HAP-1 (cell line): ENCODE data around the gene COA1.
A peak's percentile ranks its signal among the peaks of the same experiment; 100 is the strongest.

ENCODE experiments used
- DNase-seq, 2 experiments: peaks; one replicate each; pipeline ENCODE4 v3.0.0-alpha.2; 2016 to 2020; ENCODE audit warnings: low spot score in 2 of 2
- H3K27me3 ChIP-seq: fragments of 250-450 bp; sonication (Bioruptor Pico); 2 replicates; pipeline ENCODE4 v1.5.1; 2020; ENCODE audit warnings: low read depth, mild to moderate bottlenecking, moderate library complexity
- H3K36me3 ChIP-seq: fragments of 250-450 bp; sonication (Bioruptor Pico); replicated peaks from 2 replicates; pipeline ENCODE4 v1.5.1; 2020; ENCODE audit warnings: mild to moderate bottlenecking
- H3K4me1 ChIP-seq: fragments of 250-450 bp; sonication (Bioruptor Pico); 2 replicates; pipeline ENCODE4 v1.5.1; 2020; ENCODE audit warnings: mild to moderate bottlenecking
- H3K4me3 ChIP-seq: fragments of 250-450 bp; sonication (Bioruptor Pico); 2 replicates; pipeline ENCODE4 v1.5.1; 2020; ENCODE audit warnings: mild to moderate bottlenecking, moderate library complexity
- H3K9me3 ChIP-seq: fragments of 250-450 bp; sonication (Bioruptor Pico); 2 replicates; pipeline ENCODE4 v1.5.1; 2020; ENCODE audit warnings: mild to moderate bottlenecking, moderate library complexity
- in situ Hi-C: fragments of 300-500 bp; cut with MboI; formaldehyde crosslinking; loops from 3 replicates; pipeline ENCODE4 v1.14.3; 2020; ENCODE audit warnings: low sequenced_read_pairs, inconsistent platforms, mixed read lengths

The COA1 gene

GRCh38 chr7:43658718-43659548 lies 70.4 kb downstream of the COA1 start:
- H3K4me3 ChIP-seq, result no peak overlapping the region
- H3K36me3 ChIP-seq, result no peaks in the 10 kb centered on the region; the same call in 1 of the 2 replicates
- DNase-seq, result peak in 1 of 2 experiments; percentile 77
- H3K4me1 ChIP-seq, result peaks cover 31% of the 10 kb centered on the region
- in situ Hi-C loops, result no loop called here
- no peaks in the 10 kb centered on the region for H3K9me3 ChIP-seq
- no peaks in the 10 kb centered on the region for H3K27me3 ChIP-seq

- Histone ChIP-seq H3K36me3 (peaks cover 3% of the 10 kb centered on the region), H3K4me3 (no peak overlapping the region), H3K27me3 (no peaks in the 10 kb centered on the region), H3K9me3 (no peaks in the 10 kb centered on the region), H3K4me1 (peaks cover 41% of the 10 kb centered on the region)
- DNase-seq, result no peak
- in situ Hi-C loops, result no loop called here
Observed at GRCh38 chr7:43656997-43657396, 72.3 kb downstream of the COA1 start.

- H3K9me3 ChIP-seq, result no peaks in the 10 kb centered on the region
- peaks cover 6% of the 10 kb centered on the region for H3K36me3 ChIP-seq
- H3K27me3 ChIP-seq, result no peaks in the 10 kb centered on the region
- no peak for DNase-seq
- in situ Hi-C loops, result no loop called here
- H3K4me3 ChIP-seq, result no peak overlapping the region
- peaks cover 40% of the 10 kb centered on the region for H3K4me1 ChIP-seq
Observed at GRCh38 chr7:43655584-43655983, 73.7 kb downstream of the COA1 start.

DNA sequence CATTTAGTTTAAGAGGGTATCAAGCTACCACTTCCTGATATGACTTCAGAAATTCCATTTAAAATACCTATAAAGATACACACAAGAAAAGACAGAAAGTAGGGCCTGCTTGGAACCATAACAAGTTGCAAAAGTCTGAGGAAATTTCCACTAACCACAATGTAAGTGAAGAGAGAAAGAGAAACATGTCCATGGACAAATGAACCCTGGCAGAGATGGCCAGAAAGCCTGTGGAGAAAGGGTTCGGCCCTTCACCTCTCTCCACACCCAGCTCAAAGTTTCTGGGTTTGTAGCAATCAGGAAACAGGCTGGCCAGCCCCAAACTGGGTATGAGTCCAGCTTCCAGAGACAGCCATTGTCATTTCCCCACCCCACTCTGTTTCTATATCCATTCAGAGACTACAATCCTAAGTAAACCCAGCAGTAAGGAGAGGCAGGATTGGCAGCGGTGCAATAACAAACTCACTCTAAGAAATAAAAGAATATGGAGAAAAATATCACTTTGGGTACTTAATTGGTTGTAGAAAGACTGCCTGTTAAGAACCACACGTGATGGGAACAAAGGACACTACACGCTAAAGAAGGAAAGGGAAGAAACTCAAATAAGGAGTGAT lies 75.3 kb downstream of the COA1 start:
- DNase-seq, result no peak
- no peaks in the 10 kb centered on the region for H3K27me3 ChIP-seq
- H3K4me1 ChIP-seq, result peaks cover 26% of the 10 kb centered on the region
- H3K36me3 ChIP-seq, result peaks cover 6% of the 10 kb centered on the region
- no peak overlapping the region for H3K4me3 ChIP-seq
- no peaks in the 10 kb centered on the region for H3K9me3 ChIP-seq
- in situ Hi-C loops, result no loop called here

DNA sequence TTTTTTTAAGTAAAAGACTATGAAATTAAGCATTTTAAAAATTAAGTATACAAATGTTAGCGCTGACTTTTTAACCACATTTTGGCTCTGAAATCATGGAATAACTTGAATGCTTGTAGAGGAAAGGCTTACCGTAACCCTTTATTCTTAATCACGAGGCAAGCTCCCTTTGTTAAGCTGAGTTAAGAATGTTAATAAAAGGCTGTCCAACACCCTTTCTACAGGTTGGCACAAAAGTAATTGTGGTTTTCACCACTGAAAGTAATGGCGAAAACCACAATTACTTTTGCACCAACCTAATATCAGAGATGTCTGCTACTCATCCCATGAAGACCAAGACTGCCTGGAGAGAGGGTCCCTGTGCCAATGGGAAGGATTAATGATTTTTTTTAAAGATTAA lies 75.9 kb downstream of the COA1 start:
- H3K27me3 ChIP-seq, result no peaks in the 10 kb centered on the region
- H3K36me3 ChIP-seq, result peaks cover 6% of the 10 kb centered on the region
- in situ Hi-C loops, result no loop called here
- H3K4me1 ChIP-seq, result peaks cover 25% of the 10 kb centered on the region
- peak in 1 of 2 experiments; percentile 65 for DNase-seq
- no peak overlapping the region for H3K4me3 ChIP-seq
- no peaks in the 10 kb centered on the region for H3K9me3 ChIP-seq

GRCh38 chr7:43652364-43652763 lies 77.0 kb downstream of the COA1 start:
- Histone ChIP-seq H3K9me3 (no peaks in the 10 kb centered on the region), H3K4me3 (no peak overlapping the region), H3K4me1 (peaks cover 31% of the 10 kb centered on the region), H3K36me3 (peaks cover 6% of the 10 kb centered on the region), H3K27me3 (no peaks in the 10 kb centered on the region)
- DNase-seq, result no peak
- in situ Hi-C loops, result no loop called here

DNA sequence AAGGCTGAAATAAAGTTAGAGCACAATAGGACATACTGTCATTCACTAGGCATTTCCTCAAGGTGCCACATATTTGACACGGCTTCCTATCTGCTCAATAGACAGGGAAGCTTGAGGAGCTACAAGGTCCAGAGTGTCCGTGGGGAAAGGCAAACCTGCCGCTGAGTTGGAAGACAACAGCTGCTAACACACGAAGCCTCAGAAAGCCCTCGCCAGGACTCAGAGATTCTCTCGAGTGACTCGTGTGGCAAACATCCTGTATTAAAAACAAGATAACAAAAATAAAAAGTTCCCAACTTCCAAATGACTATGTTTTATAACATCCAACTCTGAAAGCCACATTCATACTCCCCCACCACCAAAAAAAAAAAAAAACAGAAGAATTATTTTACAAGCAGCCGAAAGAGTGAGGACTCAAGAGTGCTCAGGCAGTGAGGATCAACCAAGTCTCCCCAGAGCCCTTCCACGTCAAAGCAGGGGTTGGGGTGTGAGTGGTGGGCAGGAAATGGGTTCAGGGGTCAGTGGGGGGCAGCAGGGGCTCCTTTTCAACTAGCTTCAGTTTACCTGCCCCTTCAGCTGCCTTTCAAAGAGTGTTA lies 78.8 kb downstream of the COA1 start:
- H3K36me3 ChIP-seq, result peaks cover 11% of the 10 kb centered on the region
- DNase-seq, result no peak
- H3K9me3 ChIP-seq, result no peaks in the 10 kb centered on the region
- in situ Hi-C loops, result no loop called here
- no peaks in the 10 kb centered on the region for H3K27me3 ChIP-seq
- H3K4me1 ChIP-seq, result peaks cover 42% of the 10 kb centered on the region
- no peak overlapping the region for H3K4me3 ChIP-seq

DNA sequence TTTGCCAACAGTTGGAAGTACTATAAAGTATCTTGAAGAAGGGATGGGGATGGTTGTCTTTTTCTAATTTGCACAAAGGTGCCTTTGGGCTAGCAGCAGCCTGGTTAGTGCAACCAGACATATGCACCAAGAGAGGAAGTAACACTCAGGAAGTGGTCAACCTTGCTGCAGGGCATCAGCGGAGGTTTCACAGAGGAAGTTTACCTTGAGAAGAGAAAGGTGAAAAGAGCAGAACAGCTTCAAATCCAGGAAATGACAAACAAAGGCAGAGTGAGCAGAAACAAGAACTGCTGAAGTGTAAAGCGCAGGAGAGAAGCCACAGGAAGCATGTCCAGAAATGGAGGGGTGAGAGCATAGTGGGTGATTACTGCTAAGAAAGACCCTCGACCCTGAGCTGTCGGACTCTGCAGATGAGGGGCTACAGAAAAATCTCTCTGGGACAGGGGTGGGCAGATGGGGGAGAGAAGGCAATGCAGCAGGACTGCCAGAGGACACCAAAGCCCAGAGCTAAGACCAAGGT lies 79.5 kb downstream of the COA1 start:
- in situ Hi-C loops, result no loop called here
- H3K27me3 ChIP-seq, result no peaks in the 10 kb centered on the region
- H3K9me3 ChIP-seq, result no peaks in the 10 kb centered on the region
- H3K4me3 ChIP-seq, result no peak overlapping the region
- H3K4me1 ChIP-seq, result peaks cover 42% of the 10 kb centered on the region
- peaks cover 16% of the 10 kb centered on the region for H3K36me3 ChIP-seq
- no peak for DNase-seq

- Histone ChIP-seq H3K27me3 (no peaks in the 10 kb centered on the region), H3K4me3 (no peak overlapping the region), H3K9me3 (no peaks in the 10 kb centered on the region), H3K4me1 (peaks cover 37% of the 10 kb centered on the region), H3K36me3 (peaks cover 16% of the 10 kb centered on the region)
- no peak for DNase-seq
- in situ Hi-C loops, result no loop called here
Observed at GRCh38 chr7:43648473-43649406, 80.6 kb downstream of the COA1 start.

DNA sequence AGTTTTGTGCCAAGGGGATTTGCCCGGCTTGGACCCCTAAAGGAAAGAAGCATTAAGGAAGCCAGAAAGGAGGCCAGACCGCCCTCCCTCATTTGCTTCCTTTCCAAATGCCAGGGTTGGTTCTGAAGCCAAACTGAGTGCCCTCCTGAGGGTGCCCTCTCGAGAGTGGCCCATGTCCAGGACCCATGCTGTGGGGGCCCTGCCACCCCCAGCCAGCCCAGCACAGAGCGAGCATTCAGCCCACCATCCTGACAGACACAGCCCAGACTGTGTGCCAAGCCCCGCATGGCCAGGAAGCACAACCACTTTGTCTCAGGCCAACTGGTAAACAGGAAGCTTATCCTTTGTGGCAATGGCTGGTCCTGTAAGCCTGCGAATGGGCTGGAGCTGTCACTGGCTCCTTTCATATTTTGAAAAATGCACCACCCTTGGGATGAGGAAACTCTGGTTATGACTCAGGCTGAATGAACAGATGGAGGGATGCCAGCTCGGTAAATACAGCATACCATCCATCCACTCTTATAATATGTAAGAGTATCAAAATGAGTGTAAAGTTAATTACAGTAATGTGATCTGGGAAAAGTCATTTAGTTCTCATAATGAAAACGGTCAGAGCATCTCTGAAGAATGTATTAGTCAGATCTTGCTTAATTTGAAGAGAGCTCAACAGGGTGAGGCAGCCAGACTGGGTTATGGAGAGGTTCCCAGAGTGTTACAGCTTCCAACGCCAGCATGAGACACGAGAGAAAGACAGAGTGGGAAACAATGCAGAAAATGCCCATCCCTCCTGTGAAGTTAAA lies 81.5 kb downstream of the COA1 start:
- Histone ChIP-seq H3K4me1 (peaks cover 29% of the 10 kb centered on the region), H3K36me3 (peaks cover 16% of the 10 kb centered on the region)

GRCh38 chr7:43647339-43647672 lies 82.0 kb downstream of the COA1 start:
- DNase-seq, result peak; percentile 72 to 75
- Histone ChIP-seq H3K4me3 (no peak overlapping the region), H3K36me3 (peaks cover 16% of the 10 kb centered on the region), H3K27me3 (no peaks in the 10 kb centered on the region), H3K9me3 (no peaks in the 10 kb centered on the region), H3K4me1 (peaks cover 29% of the 10 kb centered on the region)
- in situ Hi-C loops, result no loop called here

More for the DNA sequence above, 81.5 kb downstream of the COA1 start:
- DNase-seq, result peak in 1 of 2 experiments; percentile 25
- H3K9me3 ChIP-seq, result no peaks in the 10 kb centered on the region
- H3K27me3 ChIP-seq, result no peaks in the 10 kb centered on the region
- H3K4me3 ChIP-seq, result no peak overlapping the region
- in situ Hi-C loops, result no loop called here

DNA sequence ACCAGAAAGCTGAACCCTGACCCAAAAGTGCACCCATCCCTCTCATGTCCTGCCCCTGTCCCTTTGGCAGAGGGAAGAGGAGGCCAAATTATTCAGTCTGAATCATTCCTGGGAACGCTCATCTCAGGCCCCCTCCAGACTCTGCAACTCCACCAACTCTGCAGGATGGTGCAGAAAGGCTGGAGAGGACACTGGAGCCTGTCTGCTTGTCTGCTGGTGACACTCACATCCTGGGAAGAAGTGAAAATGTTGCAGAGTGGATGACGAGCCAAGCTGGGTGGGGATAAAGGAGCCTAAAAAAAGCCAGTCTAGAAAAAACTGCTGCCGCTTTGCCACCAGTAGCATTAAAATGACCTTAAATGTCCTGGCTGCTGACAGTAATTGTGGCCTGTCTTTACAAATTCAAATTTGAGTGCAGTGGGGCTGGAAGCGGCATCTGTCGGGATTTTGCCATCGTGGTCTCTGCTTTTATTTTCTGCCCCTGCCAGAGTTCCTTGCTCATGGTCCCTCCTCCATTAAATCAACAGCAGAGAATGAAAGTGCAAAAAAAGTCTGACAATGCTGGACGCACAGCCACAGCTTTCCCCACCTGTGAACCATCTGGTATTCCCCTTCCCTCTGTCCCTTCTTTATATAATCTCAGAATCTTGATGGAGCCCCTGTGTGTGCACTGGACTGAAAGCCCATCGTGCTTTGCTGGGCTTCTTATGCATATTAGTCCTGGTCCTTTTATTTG lies 82.6 kb downstream of the COA1 start:
- Histone ChIP-seq H3K4me3 (no peak overlapping the region), H3K9me3 (no peaks in the 10 kb centered on the region), H3K36me3 (peaks cover 11% of the 10 kb centered on the region), H3K4me1 (peaks cover 29% of the 10 kb centered on the region), H3K27me3 (no peaks in the 10 kb centered on the region)
- in situ Hi-C loops, result no loop called here
- peak; percentile 62 to 69 for DNase-seq
